Left renal cortex interstitium (tissue), 4 donors: Measurements from ENCODE around the gene FOXO3. TPM values are rescaled to one million over a fixed set of nuclear protein-coding genes. Genes with fewer than 3 reads are reported as not detected.

ENCODE experiments used
- DNase-seq, 4 donors: peaks; one replicate each; pipeline ENCODE4 v3.0.0-alpha.2; 2013; ENCODE audit warnings: low read depth in 4 of 4, low spot score in 2 of 4, missing footprints in 1 of 4
- polyA plus RNA-seq, 4 donors: library from polyadenylated mRNA; unstranded; fragments of 120-200 nt; gene quantifications; one replicate each; pipeline ENCODE4 v1.2.1, GENCODE V29; 2013; ENCODE audit not compliant: insufficient read length in 4 of 4

FOXO3 gene
- polyA plus RNA-seq, 4 donors = 47.2 to 50.0 (median 49.9) TPM

- DNase-seq = no peak
These were observed 62.1 kb downstream of the FOXO3 start for GRCh38 chr6:108622641-108623298.

- DNase-seq = no peak
These were observed 63.3 kb downstream of the FOXO3 start for GRCh38 chr6:108623995-108624394.

- DNase-seq = no peak
These were observed 64.9 kb downstream of the FOXO3 start for GRCh38 chr6:108625581-108625980.

GRCh38 chr6:108626777-108627176 lies 66.1 kb downstream of the FOXO3 start:
- no peak for DNase-seq

GRCh38 chr6:108627692-108628550 lies 67.2 kb downstream of the FOXO3 start:
- DNase-seq = no peak

GRCh38 chr6:108630050-108630714 lies 69.5 kb downstream of the FOXO3 start:
- no peak for DNase-seq

- DNase-seq = no peak
These were observed 71.7 kb downstream of the FOXO3 start for GRCh38 chr6:108632441-108632840.

GRCh38 chr6:108633436-108633835 lies 72.7 kb downstream of the FOXO3 start:
- DNase-seq = no peak

- no peak for DNase-seq
These were observed 74.9 kb downstream of the FOXO3 start for GRCh38 chr6:108635505-108636226.

- DNase-seq = no peak
These were observed 77.2 kb downstream of the FOXO3 start for GRCh38 chr6:108637963-108638362.

GRCh38 chr6:108638993-108639392 lies 78.3 kb downstream of the FOXO3 start:
- DNase-seq = no peak

- no peak for DNase-seq
These were observed 79.4 kb downstream of the FOXO3 start for GRCh38 chr6:108640104-108640503.

- no peak for DNase-seq
These were observed 82.5 kb downstream of the FOXO3 start for GRCh38 chr6:108643184-108643583.

GRCh38 chr6:108644252-108644651 lies 83.5 kb downstream of the FOXO3 start:
- DNase-seq = no peak

GRCh38 chr6:108648191-108648590 lies 87.5 kb downstream of the FOXO3 start:
- no peak for DNase-seq

- DNase-seq = no peak
These were observed 89.6 kb downstream of the FOXO3 start for GRCh38 chr6:108650325-108650724.

GRCh38 chr6:108650781-108651180 lies 90.1 kb downstream of the FOXO3 start:
- DNase-seq = no peak

- no peak for DNase-seq
These were observed 90.9 kb downstream of the FOXO3 start for GRCh38 chr6:108651340-108652227.

- no peak for DNase-seq
These were observed 91.7 kb downstream of the FOXO3 start for GRCh38 chr6:108652375-108652774.

GRCh38 chr6:108653949-108654348 lies 93.2 kb downstream of the FOXO3 start:
- DNase-seq = no peak
